DOHH2 (cell line): Measurements from ENCODE around the gene PDE1C.

Experiments
- EZH2phosphoT487 ChIP-seq: fragments of 200-600 bp; sonication (generic); IDR thresholded peaks from 2 replicates; pipeline ENCODE4 v1.6.1; 2017; ENCODE audit warnings: borderline replicate concordance, mild to moderate bottlenecking, antibody characterized with exemption, low read length, moderate library complexity, mixed read lengths
- TF ChIP-seq, protein P1 (sequence below): fragments of 200-600 bp; sonication (generic); IDR thresholded peaks from one replicate; pipeline ENCODE4 v1.5.1; 2014; ENCODE audit warnings: antibody characterized with exemption, mild to moderate bottlenecking, low read depth, low read length; ENCODE audit not compliant: poor library complexity, severe bottlenecking

DNA sequence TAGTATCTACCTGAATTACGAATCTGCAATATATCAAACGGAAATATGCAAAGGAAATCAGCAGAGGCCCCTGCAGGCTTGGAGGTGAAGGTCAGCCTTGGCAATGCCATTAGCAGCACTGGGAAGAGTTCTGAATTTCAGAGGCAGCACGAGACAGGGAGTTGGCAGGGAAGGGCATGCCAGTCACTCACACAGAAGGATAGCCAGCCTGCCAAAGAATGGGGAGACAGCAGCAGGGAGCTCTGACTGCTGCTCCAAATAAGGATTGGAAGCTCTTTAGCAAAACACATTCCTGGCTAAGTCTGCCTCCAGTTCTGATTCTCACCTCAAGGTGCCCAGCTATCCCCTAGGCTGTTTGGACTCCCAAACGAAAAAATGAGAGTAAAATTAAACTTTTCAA, 188.0 kb downstream of the PDE1C start:
- TF ChIP-seq, protein P1, sequence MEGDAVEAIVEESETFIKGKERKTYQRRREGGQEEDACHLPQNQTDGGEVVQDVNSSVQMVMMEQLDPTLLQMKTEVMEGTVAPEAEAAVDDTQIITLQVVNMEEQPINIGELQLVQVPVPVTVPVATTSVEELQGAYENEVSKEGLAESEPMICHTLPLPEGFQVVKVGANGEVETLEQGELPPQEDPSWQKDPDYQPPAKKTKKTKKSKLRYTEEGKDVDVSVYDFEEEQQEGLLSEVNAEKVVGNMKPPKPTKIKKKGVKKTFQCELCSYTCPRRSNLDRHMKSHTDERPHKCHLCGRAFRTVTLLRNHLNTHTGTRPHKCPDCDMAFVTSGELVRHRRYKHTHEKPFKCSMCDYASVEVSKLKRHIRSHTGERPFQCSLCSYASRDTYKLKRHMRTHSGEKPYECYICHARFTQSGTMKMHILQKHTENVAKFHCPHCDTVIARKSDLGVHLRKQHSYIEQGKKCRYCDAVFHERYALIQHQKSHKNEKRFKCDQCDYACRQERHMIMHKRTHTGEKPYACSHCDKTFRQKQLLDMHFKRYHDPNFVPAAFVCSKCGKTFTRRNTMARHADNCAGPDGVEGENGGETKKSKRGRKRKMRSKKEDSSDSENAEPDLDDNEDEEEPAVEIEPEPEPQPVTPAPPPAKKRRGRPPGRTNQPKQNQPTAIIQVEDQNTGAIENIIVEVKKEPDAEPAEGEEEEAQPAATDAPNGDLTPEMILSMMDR: no peak
- TF ChIP-seq EZH2phosphoT487: no peak
